Astrocyte (in vitro differentiated cells and primary cell): Measurements from ENCODE around the gene GPLD1.

ENCODE experiments used
- CTCF ChIP-seq: IDR thresholded peaks from 2 replicates; pipeline ENCODE4 v1.5.1; 2011; ENCODE audit warnings: low read depth, mild to moderate bottlenecking, inconsistent platforms, low read length, moderate library complexity; ENCODE audit not compliant: insufficient read depth
- EZH2 ChIP-seq: IDR thresholded peaks from 2 replicates; pipeline ENCODE4 v1.6.1; 2012; ENCODE audit warnings: mild to moderate bottlenecking, low read length, inconsistent platforms; ENCODE audit not compliant: insufficient read depth

DNA sequence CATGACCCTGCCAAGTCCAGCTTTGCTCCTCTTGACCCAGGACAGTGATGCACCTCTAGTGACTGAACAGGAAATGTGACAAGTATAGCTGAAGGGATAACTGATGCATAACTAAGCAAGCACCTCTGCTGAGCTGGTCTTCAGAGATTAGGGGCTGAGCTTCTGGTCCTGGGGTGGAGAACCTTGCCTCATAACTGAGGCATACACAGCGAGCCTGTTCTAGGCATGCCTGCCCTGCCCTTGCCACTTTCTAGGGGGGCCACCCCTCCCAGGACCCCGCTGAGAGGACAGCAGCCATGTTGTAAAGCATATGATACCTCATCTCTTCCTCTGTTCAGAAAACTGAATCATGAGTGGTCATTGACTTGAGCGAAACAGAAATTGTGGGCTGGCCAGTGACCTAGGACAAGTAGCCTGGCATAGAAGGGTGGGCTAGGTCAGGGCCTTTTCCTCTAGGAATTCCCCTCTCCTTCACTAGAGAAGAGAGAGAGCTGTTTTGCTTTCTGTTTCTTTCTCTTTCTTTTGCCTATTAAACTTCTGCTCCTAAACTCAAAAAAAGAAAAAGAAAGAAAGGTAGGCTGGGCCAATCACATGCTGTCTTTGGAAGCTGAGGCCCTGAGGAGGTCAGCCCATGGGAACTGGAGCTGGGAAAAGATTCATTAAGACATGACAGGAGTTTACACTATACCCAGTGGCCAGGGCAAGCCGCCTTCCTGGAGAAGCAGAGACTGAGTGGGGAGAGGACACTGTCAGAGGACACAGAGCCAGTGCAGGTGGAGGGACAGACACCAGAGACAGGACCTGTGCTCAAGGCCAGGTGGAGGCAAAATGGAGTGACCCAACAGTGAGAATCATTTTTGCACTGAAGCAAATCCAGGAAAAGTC, 28.5 kb upstream of the GPLD1 start:
- TF ChIP-seq CTCF (no peak), EZH2 (no peak)
